Omental fat pad (tissue), 4 donors: ENCODE measurements around the gene CAPN10. TPM values are rescaled to one million over a fixed set of nuclear protein-coding genes. Genes with fewer than 3 reads are reported as not detected.
"Not testable (repeated sequence)": the region's sequence is repeated elsewhere in the genome, so short reads cannot be mapped to it uniquely, and the experiment has no call there.

Experiments used
- ATAC-seq: fragments of 150-250 bp; one replicate; pipeline ENCODE4 v1.9.1; 2016; ENCODE audit warnings: mild to moderate bottlenecking, moderate library complexity; ENCODE audit not compliant: low FRiP score
- DNase-seq: peaks from one replicate; pipeline ENCODE4 v3.0.0-alpha.2; 2019; ENCODE audit warnings: low spot score
- total RNA-seq, 4 donors: library from RNA; depleted of rRNA; stranded (reverse); fragments of >200 nt; gene quantifications; one replicate each; pipeline ENCODE4 v1.1.0, GENCODE V29; 2016
- TF ChIP-seq, protein P1 (sequence below), 3 donors: fragments of 450-650 bp; IDR thresholded peaks; one replicate each; pipeline ENCODE4 v1.5.1; 2016 to 2017; ENCODE audit warnings: antibody characterized with exemption in 3 of 3, mild to moderate bottlenecking in 3 of 3, moderate library complexity in 2 of 3

CAPN10 gene
- total RNA-seq, 4 donors from 2014 or later = 11.6 to 22.6 (median 17.7) TPM

DNA sequence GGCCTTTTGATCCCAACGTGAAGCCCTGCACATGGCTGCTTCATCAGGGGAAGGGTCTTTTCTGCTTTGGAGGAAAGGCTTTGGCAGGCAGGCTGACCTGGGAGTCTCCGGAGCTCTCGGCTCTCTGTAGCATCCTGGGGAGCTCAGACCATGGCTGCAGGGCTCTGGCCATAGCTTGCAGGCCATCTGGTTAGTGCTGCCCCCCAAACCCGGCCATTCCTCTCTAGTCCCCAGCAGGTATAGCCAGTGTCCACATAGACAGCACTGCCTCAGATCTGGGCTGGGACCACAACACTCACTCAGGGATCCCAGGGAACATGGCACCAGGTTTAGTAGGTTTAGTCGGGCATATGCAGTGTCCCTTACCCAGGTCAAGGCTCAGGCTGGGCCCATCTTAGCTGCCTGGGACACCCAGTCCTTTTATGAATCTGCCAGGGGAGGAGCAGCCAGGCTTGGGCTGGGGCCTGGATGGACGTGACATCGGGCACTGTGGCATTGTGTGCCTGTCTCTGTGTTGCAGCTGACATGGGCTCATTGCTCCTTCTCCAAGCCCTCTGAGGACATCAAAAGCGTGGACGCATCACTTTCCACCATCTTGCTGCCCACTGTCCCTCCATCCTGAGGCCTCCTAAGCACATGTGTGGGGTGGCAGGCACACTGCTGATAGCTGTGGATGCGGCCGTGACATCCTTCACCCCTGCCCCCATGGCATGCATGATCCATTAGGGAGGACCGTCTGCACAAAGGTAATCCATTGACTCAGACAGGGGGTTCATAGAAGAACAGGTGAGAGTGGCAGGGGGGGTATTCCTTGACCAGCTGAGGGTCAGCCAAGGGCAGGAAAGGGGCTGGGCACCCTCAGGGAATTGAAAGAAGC, 19.6 kb downstream of the CAPN10 start:
- DNase-seq (no peak), ATAC-seq (no peak)
- TF ChIP-seq, protein P1, sequence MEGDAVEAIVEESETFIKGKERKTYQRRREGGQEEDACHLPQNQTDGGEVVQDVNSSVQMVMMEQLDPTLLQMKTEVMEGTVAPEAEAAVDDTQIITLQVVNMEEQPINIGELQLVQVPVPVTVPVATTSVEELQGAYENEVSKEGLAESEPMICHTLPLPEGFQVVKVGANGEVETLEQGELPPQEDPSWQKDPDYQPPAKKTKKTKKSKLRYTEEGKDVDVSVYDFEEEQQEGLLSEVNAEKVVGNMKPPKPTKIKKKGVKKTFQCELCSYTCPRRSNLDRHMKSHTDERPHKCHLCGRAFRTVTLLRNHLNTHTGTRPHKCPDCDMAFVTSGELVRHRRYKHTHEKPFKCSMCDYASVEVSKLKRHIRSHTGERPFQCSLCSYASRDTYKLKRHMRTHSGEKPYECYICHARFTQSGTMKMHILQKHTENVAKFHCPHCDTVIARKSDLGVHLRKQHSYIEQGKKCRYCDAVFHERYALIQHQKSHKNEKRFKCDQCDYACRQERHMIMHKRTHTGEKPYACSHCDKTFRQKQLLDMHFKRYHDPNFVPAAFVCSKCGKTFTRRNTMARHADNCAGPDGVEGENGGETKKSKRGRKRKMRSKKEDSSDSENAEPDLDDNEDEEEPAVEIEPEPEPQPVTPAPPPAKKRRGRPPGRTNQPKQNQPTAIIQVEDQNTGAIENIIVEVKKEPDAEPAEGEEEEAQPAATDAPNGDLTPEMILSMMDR (IDR thresholded peaks at IDR 0.05) = no peak

DNA sequence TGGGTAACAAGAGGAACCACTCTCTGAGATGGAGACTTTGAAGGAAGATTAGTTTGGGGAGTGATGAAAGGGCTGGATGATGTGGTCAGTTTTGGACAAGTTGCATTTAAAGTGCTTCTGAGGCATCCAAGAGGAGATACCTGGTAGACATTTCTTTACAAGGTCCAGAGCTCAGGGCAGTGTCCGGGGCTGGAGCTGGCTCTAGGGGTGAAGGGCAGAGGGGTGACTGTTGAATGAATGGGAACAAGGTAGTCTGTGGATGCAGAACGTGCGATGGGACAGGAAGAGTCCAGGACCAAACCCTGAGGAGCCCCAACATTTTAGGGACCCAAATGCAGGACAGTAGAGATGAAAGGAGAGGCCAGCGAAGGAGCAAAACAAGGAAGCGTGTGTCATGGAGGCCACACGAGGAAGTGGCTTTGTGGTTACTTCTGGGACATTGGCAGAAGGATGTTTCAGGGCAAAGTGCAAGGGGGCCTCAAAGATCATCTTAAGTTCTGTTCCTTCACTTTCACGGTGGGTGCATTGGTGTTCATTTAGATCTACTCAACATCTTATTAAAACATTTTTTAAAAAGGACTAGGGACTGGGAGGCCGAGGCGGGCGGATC, 25.2 kb downstream of the CAPN10 start:
- ATAC-seq (no peak), DNase-seq (no peak)
- TF ChIP-seq, protein P1 (IDR thresholded peaks at IDR 0.05) = no peak

DNA sequence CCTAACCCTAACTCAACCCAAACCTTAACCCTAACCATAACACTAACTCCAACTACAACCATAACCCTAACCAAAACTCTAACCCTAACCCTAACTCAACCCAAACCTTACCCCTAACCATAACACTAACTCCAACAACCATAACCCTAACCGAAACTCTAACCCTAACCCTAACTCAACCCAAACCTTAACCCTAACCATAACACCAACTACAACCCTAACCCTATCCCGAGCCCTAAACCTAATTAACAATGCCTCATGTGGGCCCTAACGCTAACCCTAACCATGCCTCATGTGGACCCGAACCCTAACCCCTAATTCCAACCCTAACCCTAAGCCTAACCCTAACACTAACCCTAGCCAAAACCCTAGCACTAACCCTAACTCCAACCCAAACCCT, 27.2 kb downstream of the CAPN10 start:
- DNase-seq (no peak), ATAC-seq (no peak)
- TF ChIP-seq, protein P1 (IDR thresholded peaks at IDR 0.05) = no peak

DNA sequence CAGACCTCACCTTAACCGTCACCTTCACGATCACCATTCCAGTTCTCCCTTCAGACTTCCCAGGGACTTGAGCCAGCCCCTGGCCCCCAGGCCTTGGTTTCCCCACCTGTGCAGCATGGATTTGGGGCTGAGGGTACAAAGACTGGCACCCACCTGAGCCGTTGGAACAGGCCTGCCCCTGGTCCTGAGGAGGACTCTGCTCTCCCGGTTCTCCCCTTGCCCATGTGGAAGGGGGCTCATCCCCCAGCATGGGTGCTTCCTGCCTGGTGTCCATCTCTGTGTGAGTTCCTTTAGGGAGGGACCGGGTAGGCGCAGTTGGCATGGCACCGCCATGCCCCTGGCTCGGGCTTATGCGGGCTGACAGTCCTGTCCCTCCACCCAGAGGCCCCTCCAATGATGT, 27.9 kb downstream of the CAPN10 start:
- DNase-seq = no peak
- TF ChIP-seq, protein P1 (IDR thresholded peaks at IDR 0.05) = no peak
- ATAC-seq = no peak

DNA sequence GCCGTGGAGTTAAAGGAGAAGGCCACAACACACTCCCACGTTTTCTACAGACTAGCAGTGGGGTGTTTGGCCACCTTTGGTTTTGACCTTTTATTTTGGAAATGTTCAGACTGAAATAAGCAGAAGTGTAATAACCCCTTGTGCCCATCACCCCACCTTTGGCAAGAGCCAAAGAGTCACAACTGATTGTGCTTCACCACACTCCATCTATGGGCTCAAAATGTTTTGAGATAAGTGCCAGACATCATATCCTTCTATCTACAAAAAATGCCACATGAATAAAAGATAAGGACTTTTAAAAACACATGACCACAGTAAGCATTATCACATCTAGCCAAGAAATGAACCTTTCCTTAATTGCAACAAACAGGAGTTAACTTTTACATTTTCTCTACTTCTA, 28.9 kb downstream of the CAPN10 start:
- TF ChIP-seq, protein P1 (IDR thresholded peaks at IDR 0.05) = no peak

DNA sequence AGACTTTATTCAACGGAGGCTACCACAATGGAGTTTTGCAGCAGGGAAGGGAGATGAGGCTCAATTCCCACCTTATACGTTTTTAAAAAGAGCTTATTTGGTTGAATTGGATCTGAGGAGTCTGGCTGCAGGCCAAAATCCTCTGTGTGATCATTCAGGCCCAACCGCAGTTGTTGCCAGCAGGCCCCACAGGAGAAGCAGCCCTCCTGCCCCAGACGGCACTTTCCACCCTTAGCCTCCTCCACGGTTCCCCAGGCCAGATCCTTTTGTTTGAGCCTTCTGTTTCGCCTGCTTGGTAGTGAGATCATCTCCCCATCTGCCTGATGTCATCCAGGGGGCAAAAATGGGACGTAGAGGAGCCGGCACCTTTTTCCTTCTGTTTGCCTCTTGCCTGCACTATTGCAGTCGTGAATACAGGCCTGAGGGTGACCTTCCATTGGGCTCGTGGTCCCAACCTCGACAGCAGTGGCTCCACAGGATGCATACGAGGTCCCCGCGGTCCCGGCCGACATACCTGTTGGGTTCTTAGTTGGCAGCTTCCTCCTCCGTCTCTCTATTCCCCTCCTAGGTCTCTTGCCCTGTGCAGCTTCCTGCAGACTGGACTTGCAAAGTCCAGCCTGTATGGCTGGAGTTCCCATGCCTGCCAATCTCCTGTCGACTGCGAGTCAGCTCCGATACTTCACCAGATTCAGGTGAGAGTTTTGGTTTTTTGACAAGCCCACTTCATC, 29.4 kb downstream of the CAPN10 start:
- DNase-seq = no peak
- TF ChIP-seq, protein P1 (IDR thresholded peaks at IDR 0.05) = no peak
- no peak for ATAC-seq

More for the DNA sequence above, 28.9 kb downstream of the CAPN10 start:
- DNase-seq (no peak), ATAC-seq (no peak)

DNA sequence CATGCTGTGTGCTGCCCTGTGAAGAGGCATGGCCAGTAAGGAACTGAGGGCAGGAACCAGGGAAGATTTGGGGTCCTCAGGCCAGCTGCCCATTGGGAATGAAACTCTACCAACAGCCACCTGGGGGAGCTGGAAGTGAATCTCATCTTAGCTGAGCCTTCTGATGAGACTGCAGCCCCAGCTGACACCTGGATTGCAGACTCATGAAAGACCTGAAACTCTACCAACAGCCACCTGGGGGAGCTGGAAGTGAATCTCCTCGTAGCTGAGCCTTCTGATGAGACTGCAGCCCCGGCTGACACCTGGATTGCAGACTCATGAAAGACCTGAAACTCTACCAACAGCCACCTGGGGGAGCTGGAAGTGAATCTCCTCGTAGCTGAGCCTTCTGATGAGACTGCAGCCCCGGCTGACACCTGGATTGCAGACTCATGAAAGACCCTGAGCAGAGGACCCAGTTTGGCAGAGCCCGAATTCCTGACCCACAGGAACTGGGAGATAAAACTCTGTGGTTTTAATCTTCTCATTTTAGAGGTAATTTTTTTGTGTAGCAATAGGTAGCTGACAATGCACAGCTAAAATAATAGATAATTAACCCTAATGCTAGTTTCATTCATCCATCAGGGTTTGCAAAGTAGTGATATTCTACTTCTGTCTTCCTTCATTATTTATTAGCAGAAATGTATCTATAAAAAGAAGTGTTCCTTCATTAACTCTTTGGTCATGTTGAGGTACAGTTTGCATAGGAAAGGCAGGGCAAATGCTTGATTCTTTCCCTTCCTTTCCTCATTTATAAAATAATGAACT, 30.5 kb downstream of the CAPN10 start:
- ATAC-seq, DNase-seq: not testable (repeated sequence)
